ENCODE measurements around the gene ADAMTS9.

- no peak for TF ChIP-seq POLR2A (IDR thresholded peaks at IDR 0.05)
- TF ChIP-seq CTCF (IDR thresholded peaks at IDR 0.05) = peak; percentile 34 to 57 (median 34)
These were observed 112.5 kb downstream of the ADAMTS9 start for GRCh38 chr3:64575211-64575844.
